Cerebellar cortex (tissue), 1 donor: ENCODE measurements around the gene KDM5D.

Source experiments
- DNase-seq: peaks from one replicate; pipeline ENCODE4 v3.0.0-alpha.2; 2015; ENCODE audit warnings: low spot score

KDM5D gene

DNA sequence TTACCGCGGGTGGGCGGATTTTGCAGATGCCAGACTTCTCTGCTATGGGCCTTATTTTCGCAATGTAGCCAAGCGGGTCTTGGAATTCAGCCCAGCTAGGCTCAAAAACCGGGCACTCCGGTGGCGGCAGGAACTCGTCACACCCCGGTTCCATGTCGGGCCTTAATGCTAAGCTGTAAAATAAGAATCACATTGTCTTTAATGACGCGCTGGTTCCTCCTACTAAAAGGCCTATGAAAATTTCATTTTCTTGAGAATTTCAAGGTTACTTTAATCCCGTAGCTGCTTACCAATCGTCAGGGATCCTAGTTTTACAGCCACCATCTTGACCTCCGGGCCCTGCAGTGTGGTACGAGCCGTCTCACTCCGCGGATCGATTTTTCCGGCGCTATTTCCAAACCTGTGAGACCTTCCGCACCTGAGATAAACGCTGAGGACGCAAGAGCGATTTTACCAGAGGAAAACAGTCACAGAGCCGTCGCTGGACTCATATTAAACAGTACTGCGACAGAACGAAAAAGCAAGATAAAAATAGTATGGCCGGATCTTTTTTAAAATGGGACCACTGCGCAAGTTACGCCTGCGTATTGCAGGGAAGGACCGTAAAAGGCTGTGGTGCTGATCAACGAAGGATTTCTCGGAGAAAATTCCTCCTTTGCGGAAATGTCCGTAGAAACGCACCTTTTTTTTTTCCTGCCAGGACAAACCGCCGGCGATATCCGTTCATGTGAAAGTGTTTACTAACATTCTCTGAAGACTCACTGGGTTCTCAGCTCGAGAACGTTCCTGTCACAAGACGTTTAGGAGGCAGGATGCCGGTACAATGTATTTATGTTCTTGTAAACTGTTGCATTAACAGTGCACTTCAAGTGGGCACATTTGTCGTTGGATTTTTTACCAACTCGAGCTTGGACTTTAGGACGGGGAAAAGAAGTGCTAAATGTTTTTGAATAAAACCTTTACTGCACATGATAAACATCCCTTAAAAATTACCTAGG is at the start of gene KDM5D:
KDM5D (minus strand) TSS at position 346 of the 998 bp plus-strand sequence; CDS start at position 154, 192 bp downstream.
- DNase-seq: peak; percentile 86

DNA sequence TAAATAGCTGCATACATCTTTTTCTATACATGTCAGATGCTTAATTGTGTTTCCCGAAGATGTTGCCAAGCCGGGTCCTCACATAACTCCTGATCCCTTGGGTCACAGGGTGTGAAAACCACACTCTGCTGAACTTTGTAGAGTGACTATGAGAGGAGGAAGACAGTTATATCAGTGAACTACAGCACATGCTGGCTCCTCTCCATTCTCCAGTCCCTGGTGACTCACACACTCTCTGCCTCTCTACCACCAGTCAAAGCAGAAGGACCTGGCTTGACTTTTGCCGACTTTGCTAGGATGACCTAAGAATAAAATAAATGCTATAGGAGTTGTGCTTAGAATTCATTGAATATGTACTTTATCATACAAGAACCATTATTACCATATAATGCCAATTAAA is 23.8 kb upstream of the KDM5D start:
- no peak for DNase-seq

DNA sequence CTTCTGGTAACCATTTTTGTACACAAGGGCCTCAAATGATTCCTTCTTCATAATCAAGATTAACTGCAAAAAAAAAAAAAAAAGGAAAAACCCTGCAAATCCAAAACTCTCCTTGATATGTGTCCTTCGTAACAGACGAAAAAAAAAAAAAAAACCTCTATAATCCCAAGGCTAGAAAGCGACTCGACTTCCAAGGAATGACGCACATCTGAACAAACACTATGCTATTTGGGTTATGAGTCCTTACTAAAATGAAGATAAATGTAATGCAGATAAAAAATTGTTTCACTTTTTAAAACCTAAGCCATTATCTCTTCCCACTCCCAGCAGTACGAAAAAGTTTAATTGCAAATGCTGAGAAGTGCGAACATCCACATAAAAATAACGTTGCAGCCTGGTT is 1.2 kb downstream of the KDM5D start:
- no peak for DNase-seq

DNA sequence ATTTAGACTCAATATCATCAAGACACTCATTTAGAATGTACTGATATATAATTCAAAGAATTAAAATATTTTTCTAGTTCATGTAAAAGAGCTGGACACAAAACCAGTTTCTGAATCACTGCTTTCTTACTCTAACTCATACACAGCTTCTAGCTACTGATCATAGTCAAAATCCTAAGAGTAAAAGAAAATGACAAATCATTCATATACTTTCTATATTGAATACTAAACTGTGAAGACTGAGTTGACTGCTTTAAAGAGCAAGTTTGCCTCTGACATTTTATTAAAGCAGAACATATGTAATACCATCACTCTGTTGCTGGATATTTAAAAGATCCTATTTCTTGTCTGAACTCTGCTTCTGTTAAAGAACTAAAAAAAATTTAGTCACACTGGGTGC is 2.4 kb downstream of the KDM5D start:
- no peak for DNase-seq

DNA sequence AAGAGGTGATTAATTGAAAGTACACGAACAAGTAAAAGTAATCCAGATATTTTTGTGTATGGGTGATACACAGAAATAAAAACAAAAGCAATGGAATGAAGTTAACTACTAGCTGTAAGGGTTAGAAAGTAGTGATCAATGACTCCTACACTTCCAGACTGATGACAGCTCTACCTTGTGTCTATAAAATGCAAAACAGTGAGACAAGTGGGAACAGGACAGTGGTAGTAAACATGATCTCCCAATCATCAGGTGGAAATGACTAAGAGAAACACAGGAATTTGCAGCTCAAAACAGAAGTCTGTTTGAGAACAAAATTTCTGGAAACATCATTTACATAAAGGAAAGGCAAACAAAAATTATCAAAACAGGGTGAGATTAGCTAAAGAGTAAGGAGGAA is 10.1 kb downstream of the KDM5D start:
- DNase-seq: no peak

DNA sequence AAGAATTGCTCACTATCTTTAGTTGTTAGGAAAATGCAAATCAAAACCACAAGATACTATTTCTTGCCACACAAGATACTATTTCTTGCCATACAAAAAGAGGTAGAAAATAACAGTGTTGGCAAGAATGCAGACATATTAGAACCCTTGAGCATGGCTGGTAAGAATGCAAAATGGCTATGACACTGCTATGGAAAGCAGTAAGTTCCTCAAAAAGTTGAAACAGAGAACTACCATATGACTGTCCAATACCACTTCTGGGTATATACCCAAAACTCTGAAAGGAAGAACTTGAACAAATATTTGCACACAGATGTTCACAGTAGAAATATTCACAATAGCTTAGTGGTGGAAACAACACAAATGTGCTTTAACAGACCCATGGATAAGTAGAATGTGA is 26.6 kb downstream of the KDM5D start:
- no peak for DNase-seq

DNA sequence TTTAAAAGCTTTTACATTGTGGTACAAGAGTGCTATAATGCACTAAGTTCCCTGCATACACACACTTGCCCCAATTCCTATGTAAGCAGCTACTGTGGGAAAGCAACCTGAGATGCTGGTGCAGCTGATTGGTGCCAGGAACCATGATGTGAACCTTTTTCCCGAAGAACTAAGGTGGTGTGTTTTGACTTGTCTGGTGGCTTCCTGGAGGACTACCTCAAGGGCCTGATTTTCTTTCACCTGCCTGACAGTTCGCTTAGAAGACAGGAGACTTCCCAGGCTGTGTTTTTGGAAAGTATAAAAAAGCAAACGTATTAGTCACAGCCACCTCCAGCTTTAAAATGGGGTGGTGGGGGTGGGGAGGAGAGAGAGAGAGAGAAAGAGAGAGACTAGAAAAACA is 27.4 kb downstream of the KDM5D start:
- DNase-seq: no peak

DNA sequence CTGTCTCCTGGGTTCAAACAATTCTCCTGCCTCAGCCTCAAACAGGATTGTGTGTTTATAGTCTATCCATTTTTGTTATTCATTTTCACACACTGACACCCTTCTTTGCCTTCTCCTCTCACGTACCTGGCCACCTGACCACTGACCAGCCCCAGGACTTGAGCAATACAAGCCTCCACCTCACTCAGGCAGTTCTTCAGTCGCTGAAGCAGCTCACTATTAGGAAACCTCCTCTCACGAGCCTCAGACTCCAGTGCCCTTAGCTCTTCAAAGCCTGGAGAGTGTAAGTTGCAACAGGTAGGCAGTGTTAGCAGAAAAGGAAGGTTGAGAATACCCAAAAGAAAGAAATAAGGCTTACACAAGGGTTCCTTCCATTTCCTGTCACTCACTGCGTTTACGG is 29.3 kb downstream of the KDM5D start:
- DNase-seq: no peak

DNA sequence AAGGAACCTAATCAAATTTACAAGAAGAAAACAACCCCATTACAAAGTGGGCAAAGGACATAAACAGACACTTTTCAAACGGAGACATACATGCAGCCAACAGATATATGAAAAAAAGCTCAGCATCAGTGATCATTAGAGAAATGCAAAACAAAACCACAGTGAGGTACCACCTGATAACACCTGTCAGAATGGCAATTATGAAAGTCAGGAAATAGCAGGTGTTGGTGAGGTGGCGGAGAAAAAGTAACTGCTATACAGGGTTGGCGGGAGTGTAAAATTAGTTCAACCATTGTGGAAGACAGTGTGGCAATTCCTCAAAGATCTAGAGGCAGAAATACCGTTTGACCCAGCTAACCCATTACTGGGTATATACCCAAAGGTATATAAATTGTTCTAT is 31.1 kb downstream of the KDM5D start:
- no peak for DNase-seq

DNA sequence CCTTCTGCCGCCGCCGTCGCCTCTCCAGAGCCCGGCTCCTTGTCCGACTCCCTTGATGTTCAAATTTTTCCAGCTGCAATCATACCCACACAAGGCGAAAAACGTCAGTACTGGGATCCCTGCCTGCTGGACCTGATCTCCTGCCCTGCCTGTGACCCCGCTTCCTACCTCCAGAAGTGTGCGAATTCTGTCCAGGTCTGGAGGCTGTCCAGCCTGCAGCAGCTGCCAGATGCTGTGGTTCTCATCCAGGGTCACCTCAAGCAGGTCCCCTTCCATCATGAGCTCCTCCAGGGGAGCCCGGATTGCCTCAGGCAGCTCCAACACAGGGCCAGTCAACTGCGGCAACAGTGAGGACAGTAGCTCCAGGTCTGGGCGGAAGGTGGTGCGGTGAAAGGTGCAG is 38.3 kb downstream of the KDM5D start:
- DNase-seq: no peak

DNA sequence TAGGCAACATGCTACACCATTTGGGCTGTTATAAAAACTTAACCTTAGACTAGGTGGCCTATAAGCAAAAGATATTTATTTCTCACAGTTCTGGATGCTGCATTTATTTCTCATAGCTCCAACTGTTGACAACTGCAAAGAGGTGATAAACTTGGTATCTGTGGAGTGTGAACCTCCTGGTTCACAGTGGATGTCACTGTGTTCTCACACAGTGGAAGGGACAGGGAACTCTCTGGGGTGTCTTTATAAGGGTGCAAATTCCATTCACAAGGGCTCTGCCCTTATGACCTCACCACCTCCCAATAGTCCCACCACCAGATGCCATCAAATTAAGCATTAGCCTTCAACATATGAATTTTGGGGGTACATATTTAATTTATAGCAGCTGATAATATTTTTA is 46.0 kb downstream of the KDM5D start:
- DNase-seq: no peak

DNA sequence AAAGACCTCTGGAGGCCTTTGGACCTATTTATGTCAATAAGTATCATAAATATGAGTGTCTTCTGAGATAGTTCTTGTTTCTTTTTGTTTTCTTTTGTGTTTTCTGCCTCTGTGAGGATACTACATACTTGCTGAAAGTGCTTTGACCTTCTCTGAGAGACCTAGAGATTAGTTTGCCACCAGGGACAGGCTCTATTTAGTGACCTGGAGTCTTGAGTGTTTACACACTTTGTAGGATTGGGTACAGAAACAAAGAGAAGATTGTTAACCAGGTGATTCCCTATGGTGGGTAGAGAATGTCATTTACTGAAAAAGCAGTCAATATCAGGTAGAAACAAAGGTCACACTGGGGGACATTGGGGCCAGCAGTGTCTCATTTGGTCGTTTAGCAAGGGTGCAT is 63.7 kb downstream of the KDM5D start:
- DNase-seq: no peak
